Measurements from ENCODE around the gene PRLHR.

The PRLHR gene

GRCh38 chr10:118557946-118558345 is 37.5 kb downstream of the PRLHR start:
- no peak for DNase-seq

- DNase-seq = no peak
Observed at GRCh38 chr10:118551535-118552100, 43.8 kb downstream of the PRLHR start.

GRCh38 chr10:118547282-118547681 is 48.2 kb downstream of the PRLHR start:
- no peak for DNase-seq

GRCh38 chr10:118546479-118546878 is 49.0 kb downstream of the PRLHR start:
- no peak for DNase-seq

- DNase-seq = no peak
Observed at GRCh38 chr10:118545381-118545780, 50.1 kb downstream of the PRLHR start.

- DNase-seq = no peak
Observed at GRCh38 chr10:118544401-118544948, 51.0 kb downstream of the PRLHR start.

- DNase-seq = peak; percentile 15
Observed at GRCh38 chr10:118543714-118544400, 51.6 kb downstream of the PRLHR start.

GRCh38 chr10:118542745-118543144 is 52.7 kb downstream of the PRLHR start:
- no peak for DNase-seq

GRCh38 chr10:118542205-118542604 is 53.2 kb downstream of the PRLHR start:
- DNase-seq = no peak

GRCh38 chr10:118541718-118542117 is 53.7 kb downstream of the PRLHR start:
- DNase-seq = no peak

All from NCI-H1048 (cell line).